SHP77 (cell line): ENCODE results near the gene TMPRSS3.

ENCODE experiments used
- DNase-seq, 2 experiments: peaks; one replicate each; lab custom pipeline; 2025; lab: John Stamatoyannopoulos, UW

The TMPRSS3 gene

DNA sequence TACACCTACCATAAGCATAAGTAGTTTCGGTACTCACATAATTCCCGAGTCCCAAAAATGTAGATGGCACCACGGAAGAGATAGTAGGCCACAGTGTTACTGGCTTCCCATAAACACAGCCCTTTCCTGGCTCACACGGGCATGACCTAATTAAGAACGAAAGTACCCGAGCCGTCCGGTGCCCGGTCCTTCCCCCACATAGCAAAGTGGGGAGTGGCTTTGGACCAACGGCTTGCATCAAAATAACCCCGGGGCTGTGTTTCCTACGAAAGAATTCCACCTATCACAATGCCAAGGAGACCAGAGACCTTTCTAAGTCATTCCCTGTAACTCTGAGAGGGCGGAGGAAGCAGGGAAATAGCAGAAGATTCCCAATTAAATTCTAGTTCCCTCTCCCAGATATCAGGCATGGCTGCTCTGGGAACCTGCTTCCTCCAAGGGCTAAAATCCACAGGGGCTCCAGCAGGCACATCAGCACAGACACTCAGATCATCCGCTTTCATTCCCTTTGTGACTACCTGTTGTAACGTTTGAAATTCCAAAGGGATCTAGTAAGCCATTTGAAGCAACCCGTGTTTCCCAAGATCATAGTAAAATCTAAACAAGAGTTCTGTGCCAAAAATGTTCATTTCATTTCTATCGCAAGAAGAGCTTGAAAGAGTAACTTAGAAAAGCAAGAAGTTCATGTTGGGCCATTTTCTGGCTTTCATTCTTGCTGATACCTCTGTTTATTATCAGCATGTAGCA, at the start of gene TMPRSS3:
TSS of gene TMPRSS3 (minus strand) at position 148 of the 747 bp plus-strand sequence. CDS start 635 bp downstream, outside the sequence.
- no peak for DNase-seq

GRCh38 chr21:42445311-42445710, 49.5 kb upstream of the TMPRSS3 start:
- no peak for DNase-seq

- DNase-seq, result no peak
Measured at GRCh38 chr21:42444745-42445059, 48.9 kb upstream of the TMPRSS3 start.

- no peak for DNase-seq
Measured at GRCh38 chr21:42443876-42444744, 48.3 kb upstream of the TMPRSS3 start.

DNA sequence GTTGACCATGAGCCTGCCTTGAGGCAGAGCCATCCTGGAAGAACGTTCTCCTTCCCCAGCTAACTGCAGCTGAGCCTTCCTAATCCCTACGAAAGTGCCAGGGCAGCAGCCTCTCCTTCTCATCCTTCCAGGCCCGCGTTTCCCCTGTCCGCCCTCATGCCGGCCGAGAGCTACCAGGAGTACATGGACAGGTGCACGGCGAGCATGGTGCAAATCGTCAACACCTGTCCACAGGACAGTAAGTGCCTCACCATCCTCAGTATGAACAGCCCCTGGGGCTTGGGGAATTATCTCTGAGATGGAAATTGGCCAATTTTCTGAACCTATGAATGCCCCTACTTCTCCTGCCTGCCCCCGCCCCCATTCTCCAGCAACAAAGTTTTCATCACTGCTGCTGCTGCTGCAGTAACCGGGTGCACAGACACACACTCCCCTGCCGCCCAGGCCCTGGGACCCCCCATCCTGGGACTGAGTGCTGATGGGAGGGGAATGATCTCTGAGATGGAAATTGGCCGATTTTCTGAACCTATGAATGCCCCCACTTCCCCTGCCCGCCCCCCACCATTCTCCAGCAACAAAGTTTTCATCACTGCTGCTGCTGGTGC, 47.4 kb upstream of the TMPRSS3 start:
- no peak for DNase-seq

GRCh38 chr21:42441963-42442362, 46.1 kb upstream of the TMPRSS3 start:
- DNase-seq, result no peak

- DNase-seq, result no peak
Measured at GRCh38 chr21:42440187-42440792, 44.4 kb upstream of the TMPRSS3 start.

DNA sequence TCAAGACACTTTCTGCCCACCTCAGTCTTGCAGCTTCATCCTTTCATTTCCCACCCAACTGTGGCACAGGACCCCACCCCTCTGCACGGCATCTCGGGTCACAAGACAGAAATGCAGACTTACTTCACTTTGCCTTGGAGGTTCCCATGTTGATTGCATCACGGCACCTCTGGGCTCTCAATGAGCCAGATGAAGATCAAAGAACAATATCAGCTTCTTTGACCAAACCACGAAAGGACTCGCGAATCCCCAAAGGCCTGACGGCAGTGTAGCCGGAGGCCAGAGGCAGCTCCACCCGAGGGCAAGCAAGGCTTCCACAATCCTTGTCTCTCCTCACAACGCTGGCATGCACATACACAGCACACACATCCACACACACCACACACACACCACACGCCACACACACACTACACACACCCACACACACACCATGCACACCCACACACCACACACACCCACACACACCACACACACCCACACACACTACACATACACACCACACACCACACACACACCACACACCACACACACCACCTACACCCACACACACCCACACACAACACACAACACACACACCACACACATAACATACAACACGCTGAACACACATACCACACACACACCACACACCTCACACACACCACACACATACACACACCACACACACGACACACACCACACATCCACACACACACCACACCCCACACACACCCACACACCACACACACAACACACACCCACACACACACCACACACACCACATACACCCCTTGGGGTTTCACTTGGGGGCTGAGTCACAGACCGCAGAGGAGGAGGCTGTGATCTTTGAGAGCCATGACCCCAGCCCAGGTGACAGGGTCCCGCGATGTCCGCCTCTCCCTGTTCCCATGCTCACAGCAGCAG, 43.7 kb upstream of the TMPRSS3 start:
- DNase-seq, result no peak

DNA sequence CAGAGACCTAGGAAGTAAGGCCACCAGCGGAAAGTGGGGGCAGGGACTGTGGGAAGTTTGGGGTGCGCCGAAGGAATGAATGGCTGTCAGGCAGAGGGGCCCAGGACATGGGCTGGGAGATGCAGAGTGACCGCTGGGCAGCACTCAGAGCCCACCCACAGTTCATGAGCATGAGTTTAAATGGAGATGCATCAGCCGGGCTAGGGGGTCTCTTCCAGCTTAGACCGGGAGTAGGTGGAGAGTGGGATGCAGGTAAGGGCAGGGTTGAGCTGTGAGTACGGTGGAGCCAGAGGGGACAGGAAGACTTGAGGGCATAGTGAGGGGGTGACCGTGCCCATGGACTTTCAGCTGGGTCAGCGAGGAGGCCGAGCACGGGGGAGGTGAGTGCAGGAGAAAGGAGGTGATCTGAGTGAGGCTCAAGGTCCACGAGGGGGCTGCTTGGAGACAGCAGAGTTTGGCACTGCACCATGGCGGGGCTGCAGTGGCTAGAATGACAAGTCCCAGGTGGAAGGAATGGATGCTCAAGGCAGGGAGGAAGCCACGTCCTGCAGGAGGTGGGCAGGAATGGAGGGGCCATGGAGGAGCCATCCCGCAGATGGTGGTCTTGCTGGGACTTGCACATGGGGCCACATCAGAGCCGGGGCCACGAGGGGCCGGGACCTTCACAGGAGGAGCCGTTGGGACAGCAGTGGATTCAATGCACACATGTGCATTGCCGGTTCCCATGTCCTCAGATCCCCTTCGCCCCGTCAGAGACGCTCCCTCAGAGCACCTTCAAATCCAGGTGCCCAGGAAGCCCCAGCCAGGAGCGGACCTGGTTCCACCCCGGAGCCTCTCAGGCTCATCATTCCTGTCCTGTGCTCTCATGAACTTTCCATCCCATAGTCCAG, 42.7 kb upstream of the TMPRSS3 start:
- no peak for DNase-seq

- no peak for DNase-seq
Measured at GRCh38 chr21:42437786-42438185, 41.9 kb upstream of the TMPRSS3 start.

DNA sequence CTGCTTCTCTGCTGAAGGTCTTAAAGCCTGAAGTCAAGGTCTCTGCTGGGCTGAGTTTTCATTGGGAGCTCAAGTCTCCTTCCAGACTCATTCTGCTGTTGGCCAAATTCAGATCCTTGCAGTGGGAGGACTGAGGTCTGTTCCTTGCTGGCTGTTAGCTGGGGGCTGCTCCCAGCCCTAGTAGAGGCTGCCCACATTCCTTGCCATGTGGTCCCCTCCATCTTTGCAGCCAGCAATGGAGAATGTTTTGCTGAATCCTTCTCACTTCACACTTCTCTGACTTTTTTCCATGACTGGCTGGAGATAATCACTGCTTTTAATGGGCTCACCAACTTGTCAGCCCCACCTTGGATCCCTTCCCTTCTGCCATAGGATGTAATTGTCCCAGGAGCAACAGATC, 41.1 kb upstream of the TMPRSS3 start:
- no peak for DNase-seq

- DNase-seq, result no peak
Measured at GRCh38 chr21:42435833-42436232, 40.0 kb upstream of the TMPRSS3 start.

DNA sequence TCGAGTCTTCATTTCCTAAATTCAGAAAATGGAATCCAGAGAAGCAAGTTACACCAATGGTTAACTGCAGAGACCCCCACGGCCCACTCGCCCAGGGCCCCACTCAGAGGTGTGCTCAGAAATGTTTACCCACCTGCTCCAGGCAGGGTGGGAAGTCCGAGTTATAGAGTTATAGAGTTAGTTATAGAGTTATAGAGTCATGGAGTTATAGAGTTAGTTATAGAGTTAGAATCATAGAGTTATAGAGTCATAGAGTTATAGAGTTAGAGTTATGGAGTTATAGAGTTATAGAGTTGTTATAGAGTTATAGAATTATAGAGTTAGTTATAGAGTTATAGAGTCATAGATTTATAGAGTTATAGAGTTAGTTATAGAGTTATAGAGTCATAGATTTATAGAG, 39.5 kb upstream of the TMPRSS3 start:
- DNase-seq, result no peak

DNA sequence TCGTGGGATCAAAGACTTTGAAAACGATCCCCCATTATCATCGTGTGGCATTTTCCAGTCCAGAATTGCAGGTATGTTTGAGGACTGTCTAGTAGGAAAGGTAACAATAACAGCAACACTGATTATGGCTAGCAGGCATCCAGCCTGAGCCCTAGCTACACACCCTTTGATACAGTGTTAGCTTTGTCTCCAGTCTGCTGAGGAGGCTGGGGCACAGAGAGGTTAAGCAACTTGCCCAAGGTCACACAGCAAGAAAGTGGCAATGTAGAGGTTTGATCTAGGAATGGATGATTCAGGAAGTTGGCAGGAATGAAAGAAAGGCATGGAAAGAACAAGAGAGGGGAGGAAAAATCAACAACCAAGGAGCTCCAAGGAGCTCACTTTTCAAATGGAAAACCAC, 39.0 kb upstream of the TMPRSS3 start:
- no peak for DNase-seq

DNA sequence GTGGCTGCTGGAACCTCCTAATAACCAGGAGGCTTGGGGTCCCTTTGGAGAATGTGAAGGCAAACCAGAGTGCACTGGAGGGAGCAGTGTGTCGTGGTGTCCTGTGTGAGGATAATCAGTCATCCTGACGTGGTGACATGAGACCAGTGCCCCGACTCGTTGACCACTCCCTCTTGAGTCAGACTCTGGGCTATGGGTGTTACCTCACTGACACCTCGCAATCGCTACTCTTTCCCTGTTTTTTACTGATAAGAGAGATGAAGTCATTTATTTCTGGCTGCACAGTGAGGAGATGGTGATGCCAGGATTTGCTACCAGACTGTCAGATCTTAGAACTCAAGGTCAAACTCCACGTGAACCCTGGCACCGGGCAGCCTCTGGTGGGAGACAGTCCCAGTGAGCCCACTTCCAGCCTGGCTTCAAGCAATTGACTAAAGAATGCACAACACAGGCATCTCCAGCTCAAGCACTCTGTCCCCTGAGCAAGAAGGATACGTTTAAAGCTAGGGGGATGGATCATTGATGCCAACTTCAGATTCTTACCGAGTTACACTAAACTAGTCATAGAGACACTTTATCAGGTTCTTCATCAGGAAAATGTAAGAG, 38.2 kb upstream of the TMPRSS3 start:
- no peak for DNase-seq

GRCh38 chr21:42432695-42433094, 36.8 kb upstream of the TMPRSS3 start:
- DNase-seq, result no peak

DNA sequence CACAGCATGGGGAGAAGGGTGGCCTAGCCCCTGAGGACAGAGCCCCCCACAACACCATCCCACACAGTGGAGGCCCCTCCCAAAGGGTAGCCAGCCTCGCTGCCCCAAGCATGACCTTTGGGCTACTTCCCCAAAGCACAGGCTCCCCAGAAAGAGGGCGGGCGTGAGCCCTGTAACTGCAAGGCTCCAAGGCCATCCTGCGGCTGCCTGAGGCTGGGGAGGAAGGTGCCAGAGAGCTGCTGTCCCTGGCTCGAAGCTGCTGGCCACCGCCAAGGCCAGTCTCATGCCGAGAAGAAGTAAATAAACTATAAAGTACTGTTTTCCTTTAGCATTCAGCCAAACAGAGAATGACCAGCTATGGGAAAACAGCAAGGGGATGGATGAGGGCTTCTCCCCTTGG, 35.3 kb upstream of the TMPRSS3 start:
- no peak for DNase-seq

DNA sequence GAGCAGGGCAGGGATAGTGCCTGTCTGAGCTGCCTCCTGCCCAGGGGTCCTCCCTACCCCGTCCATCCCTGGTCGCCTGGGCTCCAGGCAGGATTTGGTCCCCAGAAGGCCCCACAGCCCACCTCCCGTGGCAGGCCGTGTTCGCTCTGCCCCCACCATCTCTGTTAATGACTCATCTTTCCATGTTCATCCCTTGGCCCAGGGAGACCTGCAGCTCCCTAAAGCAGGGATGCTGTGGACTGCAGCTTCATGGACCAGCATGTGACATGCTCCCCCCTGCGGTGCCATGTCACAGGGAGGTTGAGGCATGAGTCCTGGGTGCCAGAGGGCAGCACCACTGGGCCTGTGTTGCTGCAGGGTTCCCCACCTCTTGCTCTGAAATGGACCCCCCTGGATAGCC, 34.7 kb upstream of the TMPRSS3 start:
- DNase-seq, result no peak

DNA sequence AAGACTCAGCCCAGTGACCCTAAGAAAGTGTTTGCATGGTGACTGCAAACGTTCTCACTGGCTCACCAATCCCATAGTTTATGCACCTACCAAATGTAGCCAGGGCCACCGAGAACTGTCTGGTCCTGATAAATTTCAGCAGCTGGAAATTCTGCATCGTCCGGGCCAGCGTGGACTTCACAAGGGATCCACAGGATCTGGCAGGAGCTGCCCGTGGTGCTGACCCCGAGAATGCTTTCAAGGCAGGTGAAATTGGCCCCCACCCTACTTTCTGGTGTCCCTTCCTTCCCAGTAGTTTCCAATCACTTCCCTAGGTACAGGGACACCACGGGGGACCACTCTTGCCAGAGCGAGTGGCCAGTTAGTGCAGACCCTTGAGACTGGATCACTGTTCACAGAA, 34.0 kb upstream of the TMPRSS3 start:
- no peak for DNase-seq

GRCh38 chr21:42429021-42429420, 33.2 kb upstream of the TMPRSS3 start:
- no peak for DNase-seq
